Erythroblast (primary cell): ENCODE results near the gene LIMD2.

Source experiments
- GATA1 ChIP-seq: IDR thresholded peaks from 2 replicates; pipeline ENCODE4 v1.6.1; 2011; ENCODE audit warnings: low read depth, mild to moderate bottlenecking, control low read depth, low read length, moderate library complexity
- POLR2A ChIP-seq: IDR thresholded peaks from 2 replicates; pipeline ENCODE4 v1.6.1; 2011; ENCODE audit warnings: mild to moderate bottlenecking, low read length

GRCh38 chr17:63714550-63715277 lies 14.8 kb upstream of the LIMD2 start:
- TF ChIP-seq POLR2A (no peak), GATA1 (no peak)
